ENCODE measurements around the gene SERAC1.

SERAC1 gene

DNA sequence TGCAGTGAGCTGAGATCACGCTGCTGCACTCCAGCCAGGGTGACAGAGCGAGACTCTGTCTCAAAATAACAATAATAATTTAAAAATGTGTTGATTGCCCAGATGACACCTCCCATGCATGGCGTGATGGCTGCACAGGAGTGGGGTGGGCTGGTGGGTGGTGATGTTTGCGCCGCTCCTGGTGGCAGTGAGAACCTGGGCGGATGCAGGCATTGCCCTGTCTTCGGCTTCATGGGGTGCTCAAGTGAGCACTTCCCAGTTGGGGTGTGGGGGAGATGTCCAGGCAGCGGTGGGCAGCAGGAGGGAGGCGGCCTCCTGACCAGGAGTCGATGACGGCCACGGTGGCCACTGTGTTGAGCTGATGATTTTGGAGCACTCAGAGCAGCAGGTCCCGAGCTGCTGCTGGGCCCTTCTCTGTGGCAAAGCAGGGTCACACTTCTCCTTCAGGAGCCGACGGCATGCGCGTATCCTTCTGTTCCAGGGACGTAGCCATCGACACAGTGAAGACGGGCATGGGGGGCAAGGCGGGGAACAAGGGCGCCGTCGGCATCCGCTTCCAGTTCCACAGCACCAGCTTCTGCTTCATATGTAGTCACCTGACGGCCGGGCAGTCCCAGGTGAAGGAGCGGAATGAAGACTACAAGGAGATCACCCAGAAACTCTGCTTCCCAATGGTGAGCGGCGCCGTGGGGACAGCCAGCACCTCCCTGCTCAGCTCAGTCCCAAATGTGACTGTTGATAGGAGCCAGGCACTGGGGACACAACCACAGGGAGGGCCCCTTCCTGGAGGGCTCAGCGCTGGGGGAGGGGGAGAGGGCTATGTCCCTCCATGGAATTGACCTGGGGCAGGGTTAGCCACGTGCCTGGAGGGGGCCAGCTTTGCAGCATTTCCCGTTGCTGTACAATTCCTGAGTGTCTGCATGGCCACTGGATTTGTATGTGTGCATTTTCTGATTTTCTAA, 96.7 kb downstream of the SERAC1 start:
- H3K4me1 ChIP-seq (ENCODE audit: control insufficient read depth in 1 of 2, insufficient read depth in 1 of 2, low read depth in 1 of 2, low read length in 1 of 2), result no peaks in the 10 kb centered on the region
- peaks cover 51% of the 10 kb centered on the region for H3K36me3 ChIP-seq
- H3K4me3 ChIP-seq (ENCODE audit: low read depth in 1 of 2, low read length in 1 of 2), result no peak overlapping the region
- H3K27ac ChIP-seq, result no peak overlapping the region
- TF ChIP-seq, protein P1, sequence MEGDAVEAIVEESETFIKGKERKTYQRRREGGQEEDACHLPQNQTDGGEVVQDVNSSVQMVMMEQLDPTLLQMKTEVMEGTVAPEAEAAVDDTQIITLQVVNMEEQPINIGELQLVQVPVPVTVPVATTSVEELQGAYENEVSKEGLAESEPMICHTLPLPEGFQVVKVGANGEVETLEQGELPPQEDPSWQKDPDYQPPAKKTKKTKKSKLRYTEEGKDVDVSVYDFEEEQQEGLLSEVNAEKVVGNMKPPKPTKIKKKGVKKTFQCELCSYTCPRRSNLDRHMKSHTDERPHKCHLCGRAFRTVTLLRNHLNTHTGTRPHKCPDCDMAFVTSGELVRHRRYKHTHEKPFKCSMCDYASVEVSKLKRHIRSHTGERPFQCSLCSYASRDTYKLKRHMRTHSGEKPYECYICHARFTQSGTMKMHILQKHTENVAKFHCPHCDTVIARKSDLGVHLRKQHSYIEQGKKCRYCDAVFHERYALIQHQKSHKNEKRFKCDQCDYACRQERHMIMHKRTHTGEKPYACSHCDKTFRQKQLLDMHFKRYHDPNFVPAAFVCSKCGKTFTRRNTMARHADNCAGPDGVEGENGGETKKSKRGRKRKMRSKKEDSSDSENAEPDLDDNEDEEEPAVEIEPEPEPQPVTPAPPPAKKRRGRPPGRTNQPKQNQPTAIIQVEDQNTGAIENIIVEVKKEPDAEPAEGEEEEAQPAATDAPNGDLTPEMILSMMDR (IDR thresholded peaks at IDR 0.05), result no peak
- no peaks in the 10 kb centered on the region for H3K27me3 ChIP-seq
- H3K9me3 ChIP-seq, result no peaks in the 10 kb centered on the region

DNA sequence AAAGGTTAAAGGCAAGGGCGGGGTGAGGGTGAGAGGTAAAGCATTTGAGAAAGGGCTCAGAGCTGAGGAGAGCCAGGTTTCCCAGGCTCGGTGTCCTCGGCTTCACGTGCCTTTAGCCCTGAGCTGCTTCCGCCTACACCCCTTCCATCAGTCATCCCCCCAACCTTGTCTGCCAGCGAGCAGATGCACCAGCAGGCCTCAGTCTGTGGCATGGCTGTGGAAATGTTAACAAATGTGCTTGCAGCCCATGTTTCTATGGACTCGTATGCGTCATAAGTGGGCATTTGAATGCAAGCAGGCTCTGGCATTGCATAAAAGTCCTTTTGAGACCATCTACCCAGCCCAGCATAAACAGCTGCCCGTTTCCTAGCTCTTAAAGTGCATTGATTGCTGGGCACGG, 97.5 kb downstream of the SERAC1 start:
- TF ChIP-seq, protein P1 (IDR thresholded peaks at IDR 0.05), result no peak
- Histone ChIP-seq H3K27ac (no peak overlapping the region), H3K4me1 (ENCODE audit: control insufficient read depth in 1 of 2, insufficient read depth in 1 of 2, low read depth in 1 of 2, low read length in 1 of 2) (no peaks in the 10 kb centered on the region), H3K27me3 (no peaks in the 10 kb centered on the region), H3K4me3 (ENCODE audit: low read depth in 1 of 2, low read length in 1 of 2) (no peak overlapping the region), H3K36me3 (peaks cover 52% of the 10 kb centered on the region), H3K9me3 (no peaks in the 10 kb centered on the region)

DNA sequence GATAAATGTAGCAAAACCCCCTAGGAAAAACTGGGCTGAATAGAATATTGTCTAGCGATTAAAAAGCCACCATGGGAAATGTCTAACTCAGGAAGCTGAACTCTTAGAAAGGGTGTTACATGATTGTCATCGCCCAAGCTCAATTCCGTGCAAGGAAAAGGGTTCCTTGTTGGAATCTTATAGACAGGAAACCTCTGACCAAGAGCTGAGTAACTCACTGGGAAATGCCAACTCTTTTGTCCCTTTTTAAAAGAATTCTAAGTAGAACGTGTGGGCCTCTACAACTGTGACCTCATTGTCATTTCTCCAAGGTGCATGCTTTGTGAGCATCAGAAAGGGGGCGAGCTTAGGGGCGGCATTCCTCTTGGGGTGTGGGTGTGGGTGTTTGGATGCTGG, 98.3 kb downstream of the SERAC1 start:
- Histone ChIP-seq H3K36me3 (peaks cover 57% of the 10 kb centered on the region), H3K27ac (no peak overlapping the region), H3K27me3 (no peaks in the 10 kb centered on the region), H3K4me3 (ENCODE audit: low read depth in 1 of 2, low read length in 1 of 2) (no peak overlapping the region), H3K4me1 (ENCODE audit: control insufficient read depth in 1 of 2, insufficient read depth in 1 of 2, low read depth in 1 of 2, low read length in 1 of 2) (no peaks in the 10 kb centered on the region), H3K9me3 (no peaks in the 10 kb centered on the region)
- TF ChIP-seq, protein P1 (IDR thresholded peaks at IDR 0.05), result no peak

GRCh38 chr6:158068893-158069799, 98.9 kb downstream of the SERAC1 start:
- Histone ChIP-seq H3K27ac (no peak overlapping the region), H3K4me1 (ENCODE audit: control insufficient read depth in 1 of 2, insufficient read depth in 1 of 2, low read depth in 1 of 2, low read length in 1 of 2) (no peaks in the 10 kb centered on the region), H3K9me3 (no peaks in the 10 kb centered on the region), H3K4me3 (ENCODE audit: low read depth in 1 of 2, low read length in 1 of 2) (no peak overlapping the region), H3K36me3 (peaks cover 63% of the 10 kb centered on the region), H3K27me3 (no peaks in the 10 kb centered on the region)
- TF ChIP-seq, protein P1 (IDR thresholded peaks at IDR 0.05), result no peak

DNA sequence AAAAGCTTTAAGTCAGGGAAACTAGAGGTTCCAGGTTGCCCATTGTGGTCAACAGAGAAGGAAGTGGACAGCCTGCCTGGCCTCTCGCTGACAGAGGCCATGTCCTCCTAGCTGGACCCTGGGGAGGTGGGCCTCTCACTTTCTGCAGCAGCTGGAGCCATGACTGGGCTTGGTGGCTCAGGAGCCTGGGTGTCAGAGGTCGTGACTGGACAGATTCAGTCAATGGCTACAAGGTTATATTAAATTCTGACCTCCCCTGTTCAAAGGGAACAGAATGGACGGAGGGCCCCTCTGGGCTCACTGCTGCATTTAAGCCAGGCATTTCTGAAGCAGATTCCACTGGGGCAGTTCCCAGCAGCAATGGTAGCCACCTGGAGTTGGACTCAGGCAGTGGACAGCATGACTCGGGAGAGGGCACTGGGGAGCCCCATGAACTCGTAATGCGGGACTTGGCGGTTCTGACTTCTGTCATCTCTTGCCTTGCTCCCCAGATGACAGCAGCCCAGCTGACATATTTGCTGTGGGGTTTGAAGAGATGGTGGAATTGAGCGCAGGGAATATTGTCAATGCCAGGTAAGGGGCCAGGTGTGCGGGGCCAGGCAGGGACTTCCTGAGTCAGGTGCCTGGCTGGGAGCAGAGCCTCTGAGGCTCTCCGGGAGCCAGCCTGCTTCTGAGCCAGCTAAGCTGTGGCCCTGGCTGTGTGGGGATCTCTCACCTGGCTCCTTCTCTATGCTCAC, 99.7 kb downstream of the SERAC1 start:
- Histone ChIP-seq H3K36me3 (peaks cover 69% of the 10 kb centered on the region), H3K9me3 (no peaks in the 10 kb centered on the region), H3K4me3 (ENCODE audit: low read depth in 1 of 2, low read length in 1 of 2) (no peak overlapping the region), H3K27ac (no peak overlapping the region), H3K4me1 (ENCODE audit: control insufficient read depth in 1 of 2, insufficient read depth in 1 of 2, low read depth in 1 of 2, low read length in 1 of 2) (no peaks in the 10 kb centered on the region), H3K27me3 (no peaks in the 10 kb centered on the region)
- TF ChIP-seq, protein P1 (IDR thresholded peaks at IDR 0.05), result no peak

Measured in neutrophil (primary cell).